HG02763 (cell line): ENCODE measurements around the gene ROCK2.
"Not testable (repeated sequence)": the region's sequence is repeated elsewhere in the genome, so short reads cannot be mapped to it uniquely, and the experiment has no call there.

Experiments
- ATAC-seq: cut with Tn5 transposase; IDR thresholded peaks from one replicate; pipeline ENCODE4 v1.9.1; 2021; ENCODE audit warnings: mild to moderate bottlenecking, moderate library complexity; ENCODE audit not compliant: unreplicated experiment

ROCK2 gene

DNA sequence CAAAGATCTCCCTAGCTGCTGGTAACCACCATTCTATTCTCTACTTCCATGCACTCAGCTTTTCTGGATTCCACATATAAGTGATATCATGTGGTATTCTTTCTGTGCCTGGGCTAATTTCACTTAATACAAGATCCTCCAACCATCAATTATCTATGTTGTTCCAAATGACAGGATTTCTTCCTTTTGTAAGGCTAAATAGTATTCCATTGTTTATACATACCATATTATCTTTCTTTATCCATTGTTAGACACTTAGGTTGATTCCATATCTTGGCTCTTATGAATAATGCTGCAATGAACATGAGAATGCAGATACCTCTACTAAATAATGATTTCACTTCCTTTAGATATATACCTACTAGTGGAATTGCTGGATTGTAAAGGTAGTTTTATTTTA lies 66.2 kb downstream of the ROCK2 start:
- no peak for ATAC-seq

DNA sequence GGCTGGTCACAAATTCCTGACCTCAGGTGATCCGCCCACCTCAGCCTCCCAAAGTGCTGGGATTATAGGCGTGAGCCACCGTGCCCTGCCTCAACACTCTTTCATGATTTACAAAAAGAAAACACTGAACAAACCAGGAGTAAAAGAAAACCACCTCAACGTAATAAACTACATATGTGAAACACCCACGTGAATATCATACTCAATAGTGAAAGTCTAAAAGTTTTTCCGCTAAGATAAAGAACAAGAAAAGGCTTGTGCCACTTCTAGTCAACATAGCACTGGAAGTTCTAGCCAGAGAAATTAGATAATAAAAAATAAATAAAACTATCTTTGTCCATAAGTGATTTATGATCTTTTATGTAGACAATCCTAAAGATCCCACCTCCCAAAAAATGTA lies 68.5 kb downstream of the ROCK2 start:
- no peak for ATAC-seq

DNA sequence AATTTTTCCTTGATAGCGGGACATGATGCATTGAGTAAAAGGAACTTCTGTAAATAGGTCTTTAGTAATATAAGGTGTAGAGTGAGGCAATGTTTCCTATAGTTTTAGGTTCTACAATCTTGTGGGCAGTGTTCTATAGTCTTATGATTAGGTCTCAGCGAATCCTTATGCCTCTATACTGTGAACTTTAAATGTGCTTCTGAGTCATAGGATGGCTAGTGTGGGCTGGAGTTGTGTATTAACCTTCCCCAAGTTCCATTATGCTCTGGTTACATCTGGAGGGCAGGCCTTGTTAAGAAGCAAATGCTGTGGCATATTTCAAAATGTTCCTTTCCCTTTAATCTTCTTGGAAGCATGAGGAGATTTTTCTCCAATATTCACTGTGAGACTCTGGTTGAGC lies 73.5 kb downstream of the ROCK2 start:
- ATAC-seq = no peak

DNA sequence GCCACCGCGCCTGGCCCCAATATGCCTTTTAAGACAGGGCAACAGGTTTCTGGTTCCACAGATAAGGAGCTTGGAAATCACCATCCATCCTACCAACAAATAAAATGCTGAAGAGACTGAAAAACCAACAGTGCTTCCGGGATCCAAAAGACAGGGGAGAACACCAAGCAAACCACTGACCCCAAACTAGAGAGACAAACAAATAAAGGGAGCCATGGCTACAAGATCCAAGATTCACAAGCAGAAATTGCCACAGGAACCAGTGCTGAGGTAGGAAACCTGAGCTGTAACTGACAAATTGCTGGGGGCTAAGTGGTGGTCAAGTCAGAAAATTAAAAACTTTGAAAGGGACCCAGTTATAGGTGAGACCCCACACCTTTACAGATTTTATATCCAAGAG lies 76.5 kb downstream of the ROCK2 start:
- no peak for ATAC-seq

DNA sequence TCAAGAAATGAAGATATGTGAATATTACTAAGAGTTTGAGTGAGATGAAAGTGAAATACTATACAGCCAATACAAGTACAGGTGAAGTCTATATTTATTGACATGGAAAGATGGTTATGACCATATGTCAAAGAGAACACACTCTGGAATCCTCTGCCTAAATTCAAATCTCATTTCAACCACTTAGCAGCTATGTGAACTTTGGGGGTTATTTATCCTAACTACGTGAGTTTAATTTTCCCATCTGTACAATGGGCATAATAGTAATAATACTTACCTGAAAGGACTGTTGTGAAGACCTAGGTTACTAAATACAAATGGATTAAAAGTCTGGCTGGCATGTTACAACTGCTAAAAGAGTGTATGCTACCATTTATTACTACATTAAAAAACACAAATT lies 79.6 kb downstream of the ROCK2 start:
- ATAC-seq = no peak

DNA sequence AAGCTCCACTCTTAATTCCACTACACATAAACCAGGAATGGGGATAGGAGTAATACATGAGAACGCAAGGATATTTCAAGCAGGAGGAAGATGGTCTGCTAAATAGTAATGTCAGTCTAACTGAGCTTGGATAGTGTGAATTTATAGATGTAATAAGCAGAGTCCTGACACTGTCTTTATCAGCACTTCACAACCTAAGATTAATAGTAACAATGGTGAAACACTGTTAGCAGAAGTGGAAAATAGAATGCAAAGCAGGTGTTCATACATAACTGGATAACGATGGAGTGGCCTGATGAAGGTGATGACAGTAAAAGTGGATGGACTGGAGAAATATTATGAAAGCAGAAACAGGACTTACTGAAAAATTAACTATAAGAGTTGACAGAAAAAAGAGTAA lies 80.4 kb downstream of the ROCK2 start:
- ATAC-seq = no peak

DNA sequence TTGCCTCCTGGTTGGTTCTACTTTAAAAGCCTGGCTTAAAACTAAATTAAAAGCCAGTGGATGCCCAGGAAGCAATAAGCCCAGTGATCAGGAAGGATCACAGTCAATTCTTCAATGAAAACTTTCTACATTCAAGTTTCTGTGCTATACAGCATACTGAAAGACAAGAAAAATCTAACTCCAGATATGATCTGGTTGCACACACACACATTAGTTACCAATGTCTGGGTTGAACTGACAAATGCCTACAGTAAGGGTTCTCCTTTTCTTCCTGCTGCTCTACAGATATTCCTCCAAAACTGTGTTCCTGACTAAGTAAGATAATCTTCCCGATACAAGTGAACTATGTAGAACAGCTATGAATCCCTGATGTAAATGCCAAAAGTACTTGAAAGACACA lies 81.3 kb downstream of the ROCK2 start:
- ATAC-seq = no peak

DNA sequence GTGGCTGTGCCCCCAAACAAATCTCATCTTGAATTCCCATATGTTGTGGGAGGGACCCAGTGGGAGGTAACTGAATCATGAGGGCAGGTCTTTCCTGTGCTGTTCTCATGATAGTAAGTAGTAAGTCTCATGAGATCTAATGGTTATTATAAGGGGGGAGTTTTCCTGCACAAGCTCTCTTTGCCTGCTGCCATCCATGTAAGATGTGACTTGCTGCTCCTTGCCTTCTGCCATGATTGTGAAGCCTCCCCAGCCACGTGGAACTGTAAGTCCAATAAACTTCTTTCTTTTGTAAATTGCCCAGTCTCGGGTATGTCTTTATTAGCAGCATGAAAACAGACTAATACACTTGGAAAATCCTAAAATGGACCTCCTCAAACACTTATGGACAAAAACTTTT lies 82.0 kb downstream of the ROCK2 start:
- not testable (repeated sequence) for ATAC-seq

DNA sequence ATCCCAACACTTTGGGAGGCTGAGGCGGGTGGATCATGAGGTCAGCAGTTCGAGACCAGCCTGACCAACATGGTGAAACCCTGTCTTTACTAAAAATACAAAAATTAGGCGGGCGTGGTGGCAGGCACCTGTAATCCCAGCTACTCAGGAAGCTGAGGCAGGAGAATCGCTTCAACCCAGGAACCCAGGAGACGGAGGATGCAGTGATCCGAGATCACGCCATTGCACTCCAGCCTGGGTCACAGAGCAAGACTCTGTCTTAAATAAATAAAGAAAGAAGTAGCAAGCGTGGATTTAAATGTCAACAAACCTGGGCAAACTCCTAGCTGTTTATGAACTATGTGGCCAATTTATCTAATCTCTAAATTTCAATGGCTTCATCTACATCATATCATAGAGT lies 82.9 kb downstream of the ROCK2 start:
- ATAC-seq = not testable (repeated sequence)

DNA sequence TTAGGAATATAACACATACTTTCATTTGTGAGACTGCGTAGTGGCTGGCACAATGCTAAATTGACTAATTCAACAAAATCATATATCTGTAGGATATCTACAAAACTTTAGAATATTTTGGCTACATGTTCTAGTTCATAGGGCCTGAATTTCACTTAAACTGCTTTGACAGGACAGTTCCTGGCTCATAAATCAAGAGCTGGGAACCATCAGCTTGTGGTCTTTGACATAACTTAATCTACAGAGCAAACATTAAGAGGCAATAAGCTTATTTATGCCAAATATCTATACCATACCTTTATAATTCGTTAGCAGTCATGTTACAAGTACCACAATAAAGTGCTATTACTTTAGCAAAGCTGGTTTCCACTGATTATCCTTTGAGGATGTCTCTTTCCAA lies 83.5 kb downstream of the ROCK2 start:
- no peak for ATAC-seq

DNA sequence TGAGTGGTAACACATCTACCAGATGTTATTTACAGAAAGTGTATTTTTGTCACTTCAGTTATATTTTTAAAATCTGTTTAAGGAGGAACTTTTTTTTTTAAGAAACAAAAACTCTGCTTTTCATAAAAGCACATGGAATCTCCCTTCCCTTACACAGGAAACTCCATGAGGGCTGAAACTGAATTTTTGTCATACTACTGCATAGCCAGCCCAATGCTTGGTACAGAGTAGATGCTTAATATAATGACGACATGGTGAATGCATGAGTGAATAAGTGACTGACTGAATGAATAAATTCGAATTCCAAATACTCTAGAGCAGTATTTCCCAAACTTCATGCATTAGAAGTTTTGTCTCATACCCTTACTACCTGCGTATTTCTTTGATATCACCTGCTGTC lies 86.5 kb downstream of the ROCK2 start:
- no peak for ATAC-seq

DNA sequence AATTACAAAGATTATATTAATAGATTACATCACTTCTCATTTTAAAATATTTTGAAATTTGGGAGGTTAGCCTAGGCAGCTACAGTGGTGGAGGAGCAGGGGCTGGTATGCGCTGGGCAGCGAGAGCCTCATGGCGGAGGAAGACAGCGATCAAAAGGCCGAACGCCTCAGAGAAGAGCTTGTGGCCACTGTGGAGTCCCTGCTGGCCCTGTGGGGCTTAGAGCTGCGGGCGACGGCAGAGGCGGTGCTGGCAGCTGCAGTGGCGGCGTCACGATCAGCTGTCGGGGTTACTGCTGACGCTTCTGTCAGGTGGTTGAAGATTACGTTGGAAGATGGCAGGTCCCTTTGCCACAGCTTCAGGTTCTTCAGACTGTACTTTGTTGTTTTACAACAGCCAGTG lies 87.4 kb downstream of the ROCK2 start:
- no peak for ATAC-seq

DNA sequence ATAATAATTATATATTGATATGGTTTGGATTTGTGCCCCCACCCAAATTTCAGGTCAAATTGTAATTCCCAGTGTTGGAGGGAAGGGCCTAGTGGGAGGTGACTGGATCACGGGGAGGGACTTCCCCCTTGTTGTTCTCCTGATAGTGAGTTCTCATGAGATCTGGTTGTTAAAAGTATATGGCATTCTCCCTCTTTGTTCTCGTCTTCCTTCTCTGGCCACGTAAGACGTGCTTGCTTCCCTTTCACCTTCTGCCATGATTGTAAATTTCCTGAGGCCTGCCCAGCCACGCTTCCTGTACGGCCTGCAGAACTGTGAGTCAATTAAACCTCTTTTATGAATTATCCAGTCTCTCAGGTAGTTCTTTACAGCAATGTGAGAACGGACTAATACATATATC lies 88.3 kb downstream of the ROCK2 start:
- no peak for ATAC-seq

DNA sequence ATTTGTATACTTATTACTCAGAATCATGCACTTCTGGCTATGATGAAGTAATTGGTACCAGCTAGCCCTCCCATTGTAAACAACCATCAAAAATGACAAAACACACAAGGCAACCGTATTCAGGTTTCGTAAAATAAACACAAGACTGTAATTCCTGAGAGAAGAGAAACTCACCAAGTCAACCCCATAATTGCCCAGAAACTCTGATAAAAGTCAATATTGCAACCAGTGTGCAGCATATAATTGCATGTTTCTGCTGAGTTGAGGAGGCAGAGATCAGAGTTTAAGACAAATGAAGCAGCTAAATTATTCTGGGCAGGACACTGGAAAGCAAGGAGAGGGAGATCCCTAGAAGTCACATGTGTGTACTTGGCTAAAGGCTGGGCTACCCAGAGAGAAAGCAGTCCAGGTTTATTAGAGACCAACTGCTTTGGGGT lies 90.3 kb downstream of the ROCK2 start:
- no peak for ATAC-seq

DNA sequence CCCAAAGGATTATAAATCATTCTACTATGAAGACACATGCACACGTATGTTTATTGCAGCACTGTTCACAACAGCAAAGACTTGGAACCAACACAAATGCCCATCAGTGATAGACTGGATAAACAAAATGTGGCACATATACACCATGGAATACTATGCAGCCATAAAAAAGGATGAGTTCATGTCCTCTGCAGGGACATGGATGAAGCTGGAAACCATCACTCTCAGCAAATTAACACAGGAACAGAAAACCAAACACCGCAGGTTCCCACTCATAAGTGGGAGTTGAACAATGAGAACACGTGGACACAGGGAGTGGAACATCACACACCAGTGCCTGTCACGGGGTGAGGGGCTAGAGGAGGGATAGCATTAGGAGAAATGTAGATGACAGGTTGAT lies 92.0 kb downstream of the ROCK2 start:
- not testable (repeated sequence) for ATAC-seq

DNA sequence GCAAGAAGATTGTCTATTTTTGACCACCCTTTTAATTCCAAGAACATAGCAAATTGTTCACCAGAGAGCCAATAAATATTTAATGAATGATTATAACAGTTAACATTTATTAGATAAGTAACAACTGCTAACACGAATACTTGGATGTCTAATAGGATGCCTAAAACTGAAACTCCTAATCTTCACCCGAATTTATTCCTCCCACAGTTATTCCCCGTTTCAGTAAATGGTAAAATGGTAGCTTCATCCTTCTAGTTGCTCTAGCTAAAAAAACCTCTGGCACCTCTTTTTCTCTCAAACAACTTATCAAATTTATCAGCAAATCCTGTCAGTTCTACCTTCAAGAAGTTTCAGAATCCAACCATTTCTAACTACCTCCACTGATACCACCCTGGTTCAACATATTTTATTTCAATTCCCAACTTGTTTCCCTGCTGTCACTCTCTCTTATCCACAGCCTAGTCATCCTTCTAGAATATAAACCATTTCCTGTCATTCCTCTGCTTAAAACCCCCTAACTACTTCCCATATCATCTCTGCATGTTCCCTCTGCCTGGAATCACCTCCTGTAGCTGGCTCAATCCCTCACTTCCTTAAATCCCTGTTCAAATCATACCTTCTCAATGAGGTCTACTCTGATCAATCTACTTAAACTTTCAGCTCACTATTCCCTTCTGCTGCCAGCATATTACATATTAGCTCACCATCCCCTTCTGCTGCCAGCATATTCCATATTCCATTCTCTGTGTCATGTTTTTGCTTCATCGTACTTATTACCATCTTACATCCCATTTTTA lies 93.8 kb downstream of the ROCK2 start:
- no peak for ATAC-seq

DNA sequence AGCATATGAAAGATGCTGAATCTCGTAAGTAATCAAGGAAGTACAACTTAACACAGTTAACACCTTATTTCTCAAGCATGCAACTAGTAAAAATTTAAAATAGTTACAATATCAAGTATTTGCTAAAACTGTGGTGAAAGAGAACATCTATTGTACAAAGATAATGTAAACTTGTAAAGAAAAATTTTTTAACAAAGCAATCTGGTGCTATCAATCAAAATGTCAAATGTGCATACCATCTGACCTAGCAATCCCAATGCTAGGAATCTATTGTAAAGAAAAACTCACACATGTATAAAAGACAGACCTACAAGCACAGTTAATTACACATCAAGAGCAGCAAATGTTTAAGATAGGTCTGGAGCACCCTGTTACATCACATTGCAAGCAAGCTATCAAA lies 99.1 kb downstream of the ROCK2 start:
- no peak for ATAC-seq

DNA sequence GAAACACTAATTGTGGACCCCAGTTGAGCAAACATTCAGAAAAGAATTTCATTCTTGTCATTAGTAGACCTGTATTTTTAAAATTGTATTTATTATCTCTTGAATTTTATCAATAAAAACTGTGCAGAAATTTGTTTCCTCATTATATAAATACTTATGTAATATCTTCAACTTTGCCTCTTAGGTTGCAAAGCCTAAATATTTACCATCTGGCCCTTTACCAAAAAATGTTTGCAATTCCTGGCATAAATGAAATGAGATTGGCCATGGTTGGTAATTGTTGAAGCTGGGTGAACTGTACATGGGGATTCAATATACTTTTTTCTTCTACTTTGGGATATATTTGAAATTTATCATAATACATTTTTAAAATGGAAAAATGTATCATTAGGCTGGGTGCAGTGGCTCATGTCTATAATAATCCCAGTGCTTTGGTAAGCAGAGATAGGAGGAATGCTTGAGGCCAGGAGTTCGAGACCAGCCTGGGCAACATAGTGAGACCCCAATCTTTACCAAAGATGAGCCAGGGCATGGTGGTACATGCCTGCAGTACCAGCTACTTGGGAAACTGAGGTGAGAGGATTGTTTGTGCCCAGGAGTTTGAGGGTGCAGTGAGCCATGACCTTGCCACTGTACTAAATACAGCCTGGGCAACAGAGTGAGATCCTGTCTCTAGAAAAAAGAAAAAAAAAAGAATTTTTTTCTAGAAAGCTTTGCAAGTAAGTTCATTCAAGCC lies 100.2 kb downstream of the ROCK2 start:
- ATAC-seq = no peak

DNA sequence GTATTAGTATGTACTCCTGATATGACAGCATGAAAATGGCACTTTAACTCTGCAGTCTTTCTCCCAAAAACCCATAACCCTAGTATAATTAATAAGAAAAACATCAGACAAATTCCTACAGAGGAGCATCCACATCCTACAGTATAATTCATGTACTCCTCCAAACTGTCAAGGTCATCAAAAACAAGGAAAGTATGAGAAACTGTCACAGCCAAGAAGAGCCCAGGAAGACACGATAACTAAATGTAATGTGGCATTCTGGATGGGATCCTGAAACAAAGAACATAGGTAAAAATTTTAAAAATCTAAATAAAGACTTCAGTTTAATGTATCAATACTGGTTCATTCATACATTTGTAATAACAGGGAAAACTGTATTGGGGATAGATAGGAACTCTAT lies 100.9 kb downstream of the ROCK2 start:
- no peak for ATAC-seq

DNA sequence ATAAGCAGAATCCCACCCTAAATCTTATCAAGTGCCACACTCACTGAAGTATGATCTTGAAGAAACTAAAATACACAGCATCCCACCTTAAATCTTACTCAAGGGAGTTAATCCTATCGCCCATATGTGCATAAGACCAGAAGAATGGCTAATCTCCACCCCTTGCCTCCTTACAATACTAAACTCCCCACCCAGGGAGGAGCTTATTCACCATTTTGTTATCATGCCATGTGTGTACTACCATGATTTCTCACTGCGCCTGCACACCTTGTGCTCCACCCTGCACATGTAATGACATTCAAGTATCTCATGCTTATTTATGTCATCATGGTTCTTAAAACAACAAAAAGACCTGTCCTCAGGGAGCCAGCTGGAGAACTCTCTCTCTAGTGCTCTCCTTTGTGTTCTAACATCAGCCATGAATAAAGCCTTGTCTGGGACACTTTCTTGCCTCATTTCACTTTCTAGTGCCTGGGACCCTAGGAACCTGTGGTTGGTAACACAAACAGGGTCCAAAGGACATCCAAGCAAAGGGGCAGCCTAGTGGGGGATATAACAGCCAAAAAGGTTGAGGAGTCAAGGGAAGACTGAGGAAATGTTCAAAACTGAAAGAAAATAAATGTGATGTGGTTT lies 101.8 kb downstream of the ROCK2 start:
- ATAC-seq = no peak

DNA sequence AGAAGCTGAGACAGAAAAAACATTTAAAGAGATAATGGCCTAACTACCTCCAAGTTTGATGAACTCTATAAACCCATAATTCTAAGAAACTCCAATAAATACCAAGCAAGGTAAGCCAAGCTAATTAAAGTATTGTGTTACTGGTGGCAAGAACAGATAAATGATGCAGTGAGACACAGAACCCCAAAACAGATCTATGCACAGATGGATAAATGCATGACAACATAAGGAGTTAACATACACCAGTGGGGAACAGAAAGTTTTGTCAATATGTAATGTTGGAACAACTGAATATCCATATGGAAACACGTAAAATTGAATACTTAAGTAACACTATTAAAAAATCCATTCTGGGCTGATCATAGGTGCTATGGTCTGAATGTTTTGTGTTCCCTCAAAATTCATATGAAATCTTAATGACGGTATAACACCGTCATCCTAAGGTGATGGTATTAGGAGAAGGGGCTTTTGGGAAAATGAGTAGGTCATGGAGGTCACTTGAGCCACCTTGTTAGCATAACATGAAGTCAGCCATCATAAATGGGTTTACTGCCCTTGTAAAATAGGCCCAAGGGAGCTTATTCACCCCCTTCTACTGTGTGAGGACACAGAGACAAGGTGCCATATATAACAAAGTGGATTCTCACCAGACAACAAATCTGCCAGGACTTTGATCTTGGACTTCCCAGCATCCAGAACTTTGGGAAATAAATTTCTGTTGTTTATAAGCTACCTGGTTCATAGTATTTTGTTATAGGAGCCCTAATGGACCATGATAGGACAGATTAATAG lies 102.8 kb downstream of the ROCK2 start:
- no peak for ATAC-seq
